GM10266 (cell line): ENCODE data around the gene FMOD.
"Not testable (repeated sequence)": the region's sequence is repeated elsewhere in the genome, so short reads cannot be mapped to it uniquely, and the experiment has no call there.

Source experiments
- DNase-seq: peaks from one replicate; pipeline ENCODE4 v3.0.0; 2012; ENCODE audit errors: extremely low spot score
- TF ChIP-seq, protein P1 (sequence below): IDR thresholded peaks from 2 replicates; pipeline ENCODE4 v1.5.1; 2012; ENCODE audit warnings: mild to moderate bottlenecking, low read depth; ENCODE audit not compliant: control insufficient read depth, insufficient read depth; ENCODE audit errors: missing control alignments

Gene FMOD

DNA sequence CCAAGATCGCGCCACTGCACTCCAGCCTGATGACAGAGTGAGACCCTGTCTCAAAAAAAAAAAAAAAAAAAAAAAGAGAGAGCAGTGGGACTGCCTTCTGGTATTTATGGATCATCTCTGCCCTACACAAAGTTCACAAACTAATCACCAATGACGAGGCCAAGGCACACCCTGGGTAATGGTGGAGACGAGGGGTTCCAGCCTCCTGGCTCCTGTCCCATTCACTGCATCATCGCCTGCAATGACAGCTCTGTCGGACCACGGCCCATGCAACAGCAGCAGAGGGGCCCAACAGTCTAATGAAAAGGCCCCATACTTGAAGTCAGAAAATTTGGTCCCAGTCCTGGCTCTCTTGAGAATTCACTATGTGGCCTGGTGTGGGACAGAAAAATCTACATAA is 48.5 kb downstream of the FMOD start:
- no peak for DNase-seq
- TF ChIP-seq, protein P1, sequence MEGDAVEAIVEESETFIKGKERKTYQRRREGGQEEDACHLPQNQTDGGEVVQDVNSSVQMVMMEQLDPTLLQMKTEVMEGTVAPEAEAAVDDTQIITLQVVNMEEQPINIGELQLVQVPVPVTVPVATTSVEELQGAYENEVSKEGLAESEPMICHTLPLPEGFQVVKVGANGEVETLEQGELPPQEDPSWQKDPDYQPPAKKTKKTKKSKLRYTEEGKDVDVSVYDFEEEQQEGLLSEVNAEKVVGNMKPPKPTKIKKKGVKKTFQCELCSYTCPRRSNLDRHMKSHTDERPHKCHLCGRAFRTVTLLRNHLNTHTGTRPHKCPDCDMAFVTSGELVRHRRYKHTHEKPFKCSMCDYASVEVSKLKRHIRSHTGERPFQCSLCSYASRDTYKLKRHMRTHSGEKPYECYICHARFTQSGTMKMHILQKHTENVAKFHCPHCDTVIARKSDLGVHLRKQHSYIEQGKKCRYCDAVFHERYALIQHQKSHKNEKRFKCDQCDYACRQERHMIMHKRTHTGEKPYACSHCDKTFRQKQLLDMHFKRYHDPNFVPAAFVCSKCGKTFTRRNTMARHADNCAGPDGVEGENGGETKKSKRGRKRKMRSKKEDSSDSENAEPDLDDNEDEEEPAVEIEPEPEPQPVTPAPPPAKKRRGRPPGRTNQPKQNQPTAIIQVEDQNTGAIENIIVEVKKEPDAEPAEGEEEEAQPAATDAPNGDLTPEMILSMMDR: no peak

DNA sequence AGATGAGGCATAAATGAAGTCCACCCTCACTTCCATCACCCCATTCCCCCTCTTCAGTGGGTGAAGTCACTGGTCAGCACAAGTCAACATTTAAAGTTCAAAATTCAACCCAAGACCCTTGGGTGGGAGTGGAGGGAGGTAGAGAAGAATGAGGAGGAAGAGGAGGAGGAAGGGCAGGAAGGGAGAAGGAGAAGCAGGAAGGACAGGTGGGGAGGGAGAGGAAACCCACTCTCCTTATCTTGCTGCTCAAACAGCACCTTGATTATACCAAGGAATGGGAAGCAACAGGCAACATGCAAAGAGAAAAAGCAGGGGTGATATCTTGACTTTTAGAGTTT is 49.6 kb downstream of the FMOD start:
- DNase-seq: no peak
- TF ChIP-seq, protein P1: no peak

DNA sequence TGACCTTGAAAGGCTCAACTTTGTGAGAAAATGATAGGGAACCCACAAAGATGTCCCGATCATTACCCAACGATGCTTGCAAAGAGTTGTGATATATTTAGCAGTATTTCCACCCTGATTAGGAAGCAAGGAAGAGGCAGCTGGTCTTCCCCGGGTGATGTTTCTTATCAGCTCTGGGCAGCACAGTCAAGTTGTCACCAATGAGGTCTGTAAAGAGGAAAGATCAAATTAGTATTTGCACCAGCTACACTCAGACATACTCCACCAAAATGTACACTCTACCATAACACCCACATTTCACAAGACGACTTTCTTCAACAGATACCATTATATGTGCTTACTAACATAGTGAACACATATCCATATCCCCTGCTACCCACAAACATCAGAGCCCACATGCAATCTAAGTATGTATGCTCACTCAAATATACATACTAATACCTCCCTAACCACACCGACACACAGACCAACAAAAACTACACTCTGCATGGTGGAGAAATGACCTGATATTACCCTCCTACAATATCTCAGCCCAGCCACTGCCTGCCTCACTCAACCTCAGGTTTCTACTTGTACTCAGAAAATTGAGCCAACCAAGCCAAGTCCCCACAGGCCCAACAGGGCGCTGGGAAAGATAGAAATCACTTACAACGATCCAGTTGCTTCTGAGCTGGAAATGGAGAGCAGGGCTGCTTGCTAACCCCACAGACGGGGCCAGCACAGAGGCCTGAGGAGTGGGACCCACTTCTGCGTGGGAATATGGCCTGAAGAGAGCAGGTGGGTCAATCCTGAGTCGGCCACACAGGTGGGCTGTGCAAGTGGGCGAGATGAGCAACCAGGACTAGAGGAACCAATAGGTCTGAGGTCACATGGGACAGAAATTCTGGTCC is 50.2 kb downstream of the FMOD start:
- no peak for DNase-seq
- TF ChIP-seq, protein P1: no peak

DNA sequence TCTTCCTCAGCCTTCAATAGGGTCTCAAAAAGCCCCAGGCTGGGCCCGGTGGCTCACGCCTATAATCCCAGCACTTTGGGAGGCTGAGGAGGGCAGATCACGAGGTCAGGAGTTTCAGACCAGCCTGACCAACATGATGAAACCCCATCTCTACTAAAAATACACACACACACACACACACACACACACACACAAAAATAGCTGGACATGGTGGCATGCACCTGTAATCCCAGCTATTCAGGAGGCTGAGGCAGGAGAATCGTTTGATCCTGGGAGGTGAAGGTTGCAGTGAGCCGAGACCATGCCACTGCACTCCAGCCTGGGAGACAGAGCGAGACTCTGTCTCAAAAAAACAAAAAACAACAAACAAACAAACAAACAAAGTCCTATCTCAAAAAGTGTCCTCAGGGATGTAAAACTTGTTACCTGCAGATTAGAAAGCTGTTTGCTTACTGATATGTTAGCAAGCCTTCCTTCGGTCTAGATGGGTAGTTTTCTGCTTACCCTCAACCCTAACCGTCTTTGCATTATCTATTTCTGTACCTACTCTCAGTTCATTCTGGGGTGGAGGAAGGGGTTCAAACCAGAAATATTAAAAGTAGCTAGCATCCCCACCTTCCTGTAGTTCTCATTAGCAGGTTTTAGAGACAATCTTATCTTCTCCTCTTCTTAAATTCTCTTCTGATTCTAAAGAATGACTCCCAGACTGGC is 51.0 kb downstream of the FMOD start:
- DNase-seq: not testable (repeated sequence)

DNA sequence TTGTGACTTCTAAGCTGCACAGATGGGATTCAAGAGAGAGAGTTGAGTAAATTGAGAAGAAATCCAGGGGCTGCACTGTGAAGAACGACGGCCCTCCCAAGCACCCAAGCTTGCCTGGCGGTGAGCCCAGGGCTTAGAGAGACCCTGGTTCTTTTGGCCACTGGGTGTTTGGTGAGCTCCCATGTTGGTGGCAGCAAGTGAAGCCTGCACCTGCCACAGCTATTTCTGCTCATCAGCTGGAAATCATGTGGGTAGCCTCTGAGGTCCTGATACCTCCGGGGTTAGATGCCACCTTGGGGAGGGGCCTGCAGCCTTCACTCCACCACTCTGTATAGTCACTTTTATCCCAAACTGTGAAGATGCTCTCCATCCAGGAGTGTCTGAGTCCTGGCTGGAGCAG is 51.8 kb downstream of the FMOD start:
- TF ChIP-seq, protein P1: no peak
- DNase-seq: no peak

DNA sequence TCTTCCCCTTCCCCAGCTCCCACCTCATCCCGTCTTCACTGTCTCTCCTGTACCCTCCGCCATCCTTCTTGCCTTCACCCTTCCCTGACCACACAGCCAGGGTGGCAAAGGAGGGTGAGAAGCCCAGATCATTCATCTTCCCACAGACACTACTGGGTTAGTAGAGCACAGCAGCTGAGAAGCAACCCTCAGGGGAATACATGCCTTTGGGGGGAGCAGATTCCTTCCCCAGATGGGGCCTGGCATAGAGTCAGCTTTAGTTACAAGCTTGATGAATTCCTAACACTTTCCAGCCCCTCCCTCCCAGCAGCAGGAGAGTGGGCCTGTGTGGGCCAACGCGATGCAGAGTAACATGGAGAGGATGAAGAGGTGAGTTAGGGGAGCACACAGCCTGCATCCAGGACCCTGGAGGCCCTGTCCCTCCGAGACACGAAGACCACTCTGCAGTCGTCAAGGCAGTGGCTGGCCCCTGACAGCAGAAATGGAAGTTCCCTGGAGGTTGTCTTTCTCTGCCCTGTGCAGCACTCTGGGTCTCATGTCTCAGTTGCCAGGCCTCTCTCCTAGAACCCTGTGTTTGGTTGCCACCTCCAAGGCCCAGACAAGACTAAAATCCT is 54.4 kb downstream of the FMOD start:
- no peak for DNase-seq
- TF ChIP-seq, protein P1: no peak

DNA sequence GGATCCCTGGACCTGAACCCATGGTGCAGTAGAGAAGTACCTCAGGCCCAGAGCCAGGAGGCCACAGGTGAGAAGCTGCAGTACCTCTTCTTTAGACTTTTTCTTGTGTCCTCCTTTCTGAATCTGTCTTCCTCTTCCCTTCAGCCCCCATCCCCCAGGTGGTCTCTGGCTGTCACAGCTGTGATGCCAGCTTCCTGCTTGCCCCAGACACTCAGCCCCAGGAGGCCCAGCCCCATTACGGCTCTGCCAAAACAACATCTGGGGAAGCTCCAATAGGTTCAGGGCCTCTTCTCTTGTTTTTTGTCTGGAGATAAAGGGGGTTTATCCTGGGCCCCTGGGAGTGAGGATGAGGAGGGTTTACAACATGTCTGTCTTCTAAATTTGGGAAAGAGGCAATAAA is 55.1 kb downstream of the FMOD start:
- DNase-seq: no peak
- TF ChIP-seq, protein P1: no peak
